ENCODE data around the gene CCDC142.

CCDC142 gene

GRCh38 chr2:74482801-74483674, at the start of gene CCDC142, which contains the start of gene TTC31:
Gene CCDC142, minus strand, starts transcription at chr2:74482998. Its CDS starts 161 bp downstream, at chr2:74482837.
Gene TTC31, plus strand, starts transcription at chr2:74483081. Its CDS starts 15 bp downstream, at chr2:74483096.
- DNase-seq = peak; percentile 99

- DNase-seq = peak; percentile 82
These were observed 49.4 kb upstream of the CCDC142 start for GRCh38 chr2:74532222-74532621.

GRCh38 chr2:74531666-74532065, 48.9 kb upstream of the CCDC142 start:
- no peak for DNase-seq

- peak; percentile 98 for DNase-seq
These were observed 47.7 kb upstream of the CCDC142 start for GRCh38 chr2:74530239-74531187.

- DNase-seq = peak; percentile 99
These were observed 46.8 kb upstream of the CCDC142 start, which contains the start of the genes AUP1 and HTRA2 for GRCh38 chr2:74529357-74530238. Gene AUP1, minus strand, starts transcription at chr2:74529706. Its CDS starts 77 bp downstream, at chr2:74529629. Gene HTRA2, plus strand, starts transcription at chr2:74529933. Its CDS starts 74 bp downstream, at chr2:74530007.

GRCh38 chr2:74528600-74529356, 46.0 kb upstream of the CCDC142 start:
- DNase-seq = no peak

GRCh38 chr2:74527741-74528140, 44.9 kb upstream of the CCDC142 start:
- DNase-seq = no peak

- no peak for DNase-seq
These were observed 43.9 kb upstream of the CCDC142 start for GRCh38 chr2:74526649-74527230.

- DNase-seq = peak; percentile 74
These were observed 43.2 kb upstream of the CCDC142 start, which contains the start of gene DQX1 for GRCh38 chr2:74525717-74526648. Gene DQX1, minus strand, starts transcription at chr2:74526231. Its CDS starts 502 bp downstream, at chr2:74525729.

- no peak for DNase-seq
These were observed 42.3 kb upstream of the CCDC142 start for GRCh38 chr2:74524955-74525716.

- no peak for DNase-seq
These were observed 41.2 kb upstream of the CCDC142 start for GRCh38 chr2:74524005-74524404.

GRCh38 chr2:74522516-74522915, 39.7 kb upstream of the CCDC142 start:
- no peak for DNase-seq

- no peak for DNase-seq
These were observed 33.9 kb upstream of the CCDC142 start for GRCh38 chr2:74516650-74517049.

GRCh38 chr2:74515981-74516633, 33.3 kb upstream of the CCDC142 start:
- DNase-seq = peak; percentile 88

- no peak for DNase-seq
These were observed 32.6 kb upstream of the CCDC142 start for GRCh38 chr2:74515271-74515980.

GRCh38 chr2:74514368-74515270, 31.8 kb upstream of the CCDC142 start, which contains the start of gene TLX2:
Gene TLX2, plus strand, starts transcription at chr2:74514450. Its CDS starts 357 bp downstream, at chr2:74514807.
- DNase-seq = no peak
